OCI-LY1 (cell line): ENCODE data around the gene DGKA.

Source experiments
- CTCF ChIP-seq: fragments of 200-600 bp; sonication (generic), shearing (Covaris generic); IDR thresholded peaks from 2 replicates; pipeline ENCODE4 v1.5.1; 2017; ENCODE audit warnings: mild to moderate bottlenecking, antibody characterized with exemption, low read length, moderate library complexity, mixed read lengths
- EZH2 ChIP-seq: fragments of 200-600 bp; sonication (generic), shearing (Covaris generic); IDR thresholded peaks from 2 replicates; pipeline ENCODE4 v1.8.0; 2017; ENCODE audit warnings: borderline replicate concordance, mixed run types, mild to moderate bottlenecking, antibody characterized with exemption, low read length, moderate library complexity, mixed read lengths

- TF ChIP-seq EZH2 (no peak), CTCF (no peak)
Measured at GRCh38 chr12:55938826-55939501, 8.0 kb downstream of the DGKA start.
